ENCODE data around the gene MAP2K1. TPM values are rescaled to one million over a fixed set of nuclear protein-coding genes. Genes with fewer than 3 reads are reported as not detected.

MAP2K1 gene
- total and polyA plus RNA-seq, 4 donors = 14.3 to 30.2 (median 24.4) TPM

GRCh38 chr15:66408254-66408653, 21.5 kb downstream of the MAP2K1 start:
- H3K4me1 ChIP-seq (ENCODE audit: control insufficient read depth in 4 of 4, insufficient read depth in 4 of 4, low read length in 3 of 4) = peaks cover 7 to 35% (median 31%) of the 10 kb centered on the region in 4 donors
- H3K9me3 ChIP-seq (ENCODE audit: control insufficient read depth in 4 of 4, low read length in 3 of 4) = no peaks in the 10 kb centered on the region
- no peaks in the 10 kb centered on the region for H3K36me3 ChIP-seq (ENCODE audit: control insufficient read depth in 4 of 4, insufficient read depth in 3 of 4, low read depth in 1 of 4, low read length in 3 of 4)
- no peak overlapping the region for H3K27ac ChIP-seq (ENCODE audit: low read depth in 1 of 2, low read length in 2 of 2)
- TF ChIP-seq HNF4G (IDR thresholded peaks at IDR 0.05) (no peak), ZBTB33 (IDR thresholded peaks at IDR 0.05) (no peak)
- no peak for DNase-seq (ENCODE audit: low spot score)
- no peak overlapping the region for H3K4me3 ChIP-seq (ENCODE audit: low read depth in 1 of 3, low read length in 3 of 3)
- no peak overlapping the region for H3K9ac ChIP-seq (ENCODE audit: low read depth in 1 of 2, low read length in 2 of 2)
- 94% methylated on average over 4 of the region's 4 CpGs for WGBS
- no peaks in the 10 kb centered on the region for H3K27me3 ChIP-seq (ENCODE audit: control insufficient read depth in 4 of 4, insufficient read depth in 4 of 4, low read length in 3 of 4)

GRCh38 chr15:66408675-66409282, 22.1 kb downstream of the MAP2K1 start:
- Histone ChIP-seq H3K36me3 (ENCODE audit: control insufficient read depth in 4 of 4, insufficient read depth in 3 of 4, low read depth in 1 of 4, low read length in 3 of 4) (no peaks in the 10 kb centered on the region), H3K4me3 (ENCODE audit: low read depth in 1 of 3, low read length in 3 of 3) (no peak overlapping the region), H3K9me3 (ENCODE audit: control insufficient read depth in 4 of 4, low read length in 3 of 4) (no peaks in the 10 kb centered on the region), H3K9ac (ENCODE audit: low read depth in 1 of 2, low read length in 2 of 2) (no peak overlapping the region), H3K4me1 (ENCODE audit: control insufficient read depth in 4 of 4, insufficient read depth in 4 of 4, low read length in 3 of 4) (peaks cover 7 to 30% (median 25%) of the 10 kb centered on the region in 4 donors), H3K27me3 (ENCODE audit: control insufficient read depth in 4 of 4, insufficient read depth in 4 of 4, low read length in 3 of 4) (no peaks in the 10 kb centered on the region), H3K27ac (ENCODE audit: low read depth in 1 of 2, low read length in 2 of 2) (no peak overlapping the region)
- WGBS = 84% methylated on average over 8 of the region's 8 CpGs
- TF ChIP-seq HNF4A (conservative IDR thresholded peaks at IDR 0.05) (no peak), GABPA (IDR thresholded peaks at IDR 0.05 in 1 of 2, conservative IDR thresholded peaks at IDR 0.05 in 1 of 2) (no peak), TAF1 (conservative IDR thresholded peaks at IDR 0.05) (no peak), HNF4G (IDR thresholded peaks at IDR 0.05) (no peak), SP1 (IDR thresholded peaks at IDR 0.05) (no peak), EGR1 (IDR thresholded peaks at IDR 0.05; ENCODE audit: low read depth in 2 of 2) (no peak), NR2F2 (IDR thresholded peaks at IDR 0.05) (no peak), ZBTB33 (IDR thresholded peaks at IDR 0.05) (no peak), RXRA (IDR thresholded peaks at IDR 0.05) (no peak), MAX (IDR thresholded peaks at IDR 0.05) (no peak), ATF3 (IDR thresholded peaks at IDR 0.05) (no peak), CTCF (IDR thresholded peaks at IDR 0.05; ENCODE audit: low read depth, low read length, missing input control) (no peak), FOXA2 (IDR thresholded peaks at IDR 0.05) (no peak)
- DNase-seq (ENCODE audit: low spot score) = no peak

Data from liver (tissue), 9 donors.